HG02970 (cell line): ENCODE measurements around the gene CALHM1.
"Not testable (repeated sequence)": the region's sequence is repeated elsewhere in the genome, so short reads cannot be mapped to it uniquely, and the experiment has no call there.

Source experiments
- ATAC-seq: cut with Tn5 transposase; IDR thresholded peaks from one replicate; pipeline ENCODE4 v1.9.1; 2021; ENCODE audit warnings: mild to moderate bottlenecking, moderate library complexity, moderate number of reproducible peaks; ENCODE audit not compliant: unreplicated experiment, low FRiP score

Gene CALHM1

DNA sequence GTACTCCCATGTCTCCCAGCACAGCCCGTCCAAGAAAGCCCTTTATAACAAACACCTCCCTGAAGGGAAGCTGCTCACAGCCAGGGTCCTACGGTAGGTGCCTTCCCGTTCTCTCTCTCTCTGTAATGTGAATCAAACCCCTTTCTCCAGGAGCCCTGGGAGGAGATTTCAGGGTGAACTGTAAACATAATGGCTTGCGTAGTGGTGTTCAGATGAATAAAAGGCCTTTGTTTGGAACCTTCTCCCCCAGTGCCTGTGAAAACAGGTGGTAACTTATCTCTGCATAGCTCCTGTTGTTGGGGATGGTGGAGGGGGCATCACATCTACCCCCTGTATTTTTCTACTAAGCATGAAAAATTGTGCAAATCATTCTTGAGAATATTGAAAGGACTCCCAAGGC, 18.9 kb downstream of the CALHM1 start:
- ATAC-seq, result no peak

DNA sequence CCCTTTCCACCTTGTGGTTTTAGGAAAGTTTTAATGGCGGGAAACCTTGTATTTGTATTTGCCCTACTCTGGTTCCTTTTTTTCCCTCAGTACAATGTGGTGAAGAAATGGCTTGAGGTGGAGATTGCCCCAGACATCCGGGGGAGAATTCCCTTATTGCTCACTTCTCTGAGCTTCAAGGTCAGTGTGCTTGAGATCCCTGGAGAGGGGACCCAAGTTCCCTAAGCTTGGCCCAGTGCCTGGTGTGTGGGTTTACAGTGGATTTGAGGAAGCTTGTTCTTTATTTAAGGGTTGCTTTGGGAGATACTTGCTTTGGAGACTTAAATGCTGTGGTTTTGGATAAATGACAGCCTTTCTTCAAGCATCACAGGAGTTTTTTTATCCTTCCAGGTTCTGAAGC, 24.8 kb downstream of the CALHM1 start:
- no peak for ATAC-seq

DNA sequence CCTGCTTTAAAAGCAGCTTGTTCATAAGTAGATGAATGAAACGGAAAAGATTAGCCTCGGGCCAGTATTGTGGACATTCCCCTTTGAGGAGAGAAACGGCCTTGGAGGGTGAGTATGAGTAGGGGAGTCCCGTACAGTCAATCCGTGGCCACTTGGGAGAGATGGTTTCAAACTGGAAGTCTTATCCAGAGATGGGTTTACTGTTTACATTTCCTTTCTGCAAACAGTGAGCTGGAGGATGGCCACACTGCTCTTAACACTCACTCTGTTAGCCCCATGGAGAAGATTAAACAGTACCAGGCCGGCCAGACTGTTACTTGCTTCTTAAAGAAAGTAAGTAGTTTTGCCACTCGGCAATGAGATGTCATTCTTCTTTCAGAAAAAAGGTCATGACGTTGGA, 26.8 kb downstream of the CALHM1 start:
- no peak for ATAC-seq

DNA sequence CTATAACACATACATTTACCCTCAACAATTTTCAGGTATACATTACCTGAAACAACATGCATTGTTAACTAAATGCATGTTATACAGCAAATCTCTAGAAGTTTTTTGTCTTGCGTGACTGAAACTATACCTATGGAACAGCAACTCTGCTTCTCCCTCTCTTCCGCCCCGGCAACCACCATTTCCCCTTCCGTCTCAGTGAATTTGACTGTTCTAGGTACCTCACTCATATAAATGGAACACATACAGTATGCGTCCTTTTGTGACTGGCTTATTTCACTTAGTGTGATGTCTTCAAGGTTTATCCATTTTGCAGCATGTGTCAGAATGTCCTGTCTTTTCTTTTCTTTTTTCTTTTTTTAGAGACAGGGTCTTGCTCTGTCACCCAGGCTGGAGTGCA, 29.1 kb downstream of the CALHM1 start:
- ATAC-seq, result no peak

DNA sequence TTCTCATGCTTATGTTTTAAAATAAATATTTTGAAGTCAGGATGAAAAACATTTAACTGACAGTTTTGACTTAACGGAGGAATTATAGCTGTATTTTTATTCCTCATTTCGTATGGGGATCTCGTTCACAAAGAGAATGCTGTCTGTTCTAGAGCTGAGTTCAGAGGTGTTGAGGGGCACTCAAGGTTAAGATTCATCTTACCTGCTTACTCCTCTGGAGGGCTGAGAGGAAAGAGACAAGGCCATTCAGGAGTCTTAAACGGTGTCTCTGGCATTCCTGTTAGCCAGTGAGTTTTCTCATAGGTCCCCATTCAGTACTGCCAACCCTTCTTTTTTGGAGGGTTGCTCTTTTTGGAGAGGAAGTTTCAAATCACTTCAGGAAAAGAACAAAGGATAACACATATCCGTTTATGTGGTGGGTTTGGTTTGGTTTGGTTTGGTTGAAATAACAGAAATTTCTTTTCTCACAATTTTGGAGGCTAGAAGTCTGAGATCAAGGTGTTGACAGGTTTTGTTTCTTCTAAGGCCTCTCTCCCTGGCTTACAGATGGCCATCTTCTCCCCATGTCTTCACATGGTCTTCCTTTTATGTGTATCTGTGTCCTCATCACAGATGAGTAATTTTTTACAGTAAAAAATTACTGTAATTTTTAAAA, 29.6 kb downstream of the CALHM1 start:
- ATAC-seq, result no peak

DNA sequence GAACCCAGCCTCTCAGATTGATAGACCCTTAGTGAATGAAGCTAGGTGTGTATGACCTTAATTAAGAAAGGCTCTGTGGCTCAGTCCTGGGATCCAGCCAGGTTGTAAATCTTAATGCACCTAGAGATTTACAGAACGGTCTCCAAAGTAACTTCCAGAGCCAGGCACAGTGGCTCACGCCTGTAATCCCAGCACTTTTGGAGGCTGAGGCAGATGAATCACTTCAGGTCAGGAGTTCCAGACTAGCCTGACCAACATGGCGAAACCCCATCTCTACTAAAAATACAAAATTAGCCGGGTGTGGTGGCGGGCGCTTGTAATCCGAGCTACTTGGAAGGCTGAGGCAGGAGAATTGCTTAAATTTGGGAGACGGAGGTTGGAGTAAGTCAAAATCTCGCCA, 30.8 kb downstream of the CALHM1 start:
- ATAC-seq, result no peak

DNA sequence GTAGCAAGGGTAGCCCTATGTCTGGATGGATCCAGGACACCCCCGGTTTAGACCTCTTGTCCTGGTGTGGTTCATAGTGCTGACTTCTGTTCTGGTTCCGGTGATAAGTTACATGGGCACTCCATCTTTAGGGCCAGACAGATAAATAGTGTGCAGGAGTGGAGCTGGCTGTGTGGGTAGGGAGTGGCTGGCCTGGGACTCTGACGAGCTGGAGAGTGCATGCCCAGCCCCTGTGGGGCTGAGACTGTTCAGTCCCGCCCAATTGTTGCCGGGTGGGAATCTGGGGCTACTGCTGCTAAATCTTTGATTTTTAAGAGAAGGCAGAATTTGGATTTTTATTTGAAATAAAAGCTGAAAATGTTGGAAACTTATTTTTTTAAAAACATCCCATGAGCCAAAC, 35.0 kb downstream of the CALHM1 start:
- no peak for ATAC-seq

DNA sequence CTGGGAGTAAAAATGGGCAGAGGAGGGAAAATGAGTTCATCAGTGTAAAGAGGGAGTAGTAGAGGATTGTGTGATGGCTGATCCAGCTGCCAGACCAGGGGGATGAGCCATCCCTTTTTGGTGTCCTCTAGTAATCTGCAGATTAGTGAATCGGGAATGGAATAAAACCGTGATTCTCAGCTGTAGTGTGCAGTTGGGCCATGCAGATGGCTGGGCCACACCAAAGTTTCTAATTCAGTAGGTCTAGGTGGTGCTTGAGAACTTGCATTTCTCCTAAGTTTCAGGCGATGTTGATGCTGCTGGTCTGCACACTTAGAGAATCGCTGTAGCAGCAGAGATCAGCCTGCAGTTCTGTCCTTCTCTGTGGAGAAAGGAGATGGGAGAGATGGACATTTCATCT, 39.6 kb downstream of the CALHM1 start:
- no peak for ATAC-seq

DNA sequence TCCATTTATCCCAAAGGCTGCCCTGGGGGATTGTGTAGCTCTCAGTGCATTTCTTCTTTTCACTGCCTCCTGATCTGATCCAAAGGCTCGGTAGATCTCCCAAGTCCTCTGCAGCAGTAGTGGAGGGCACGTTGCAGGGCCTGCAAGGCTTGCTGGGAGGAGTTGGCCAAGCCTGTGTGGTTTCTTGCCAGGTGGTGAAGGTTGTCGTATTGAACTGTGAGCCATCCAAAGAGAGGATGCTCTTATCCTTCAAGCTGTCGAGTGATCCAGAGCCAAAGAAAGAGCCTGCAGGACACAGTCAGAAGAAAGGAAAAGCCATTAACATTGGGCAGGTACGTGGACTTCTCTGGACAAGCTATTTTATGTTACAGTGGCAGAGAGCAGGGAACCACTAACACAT, 41.1 kb downstream of the CALHM1 start:
- ATAC-seq, result no peak

DNA sequence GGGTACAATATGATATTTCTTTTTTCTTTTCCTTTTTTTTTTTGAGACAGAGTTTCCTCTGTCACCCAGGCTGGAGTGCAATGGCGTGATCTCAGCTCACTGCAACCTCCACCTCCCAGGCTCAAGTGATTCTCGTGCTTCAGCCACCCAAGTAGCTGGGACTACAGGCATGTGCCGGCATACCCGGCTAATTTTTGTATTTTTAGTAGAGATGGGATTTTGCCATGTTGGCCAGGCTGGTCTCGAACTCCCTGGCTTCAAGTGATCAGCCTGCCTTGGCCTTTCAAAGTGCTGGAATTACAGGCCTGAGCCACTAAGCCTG, 41.6 kb downstream of the CALHM1 start:
- ATAC-seq, result not testable (repeated sequence)

DNA sequence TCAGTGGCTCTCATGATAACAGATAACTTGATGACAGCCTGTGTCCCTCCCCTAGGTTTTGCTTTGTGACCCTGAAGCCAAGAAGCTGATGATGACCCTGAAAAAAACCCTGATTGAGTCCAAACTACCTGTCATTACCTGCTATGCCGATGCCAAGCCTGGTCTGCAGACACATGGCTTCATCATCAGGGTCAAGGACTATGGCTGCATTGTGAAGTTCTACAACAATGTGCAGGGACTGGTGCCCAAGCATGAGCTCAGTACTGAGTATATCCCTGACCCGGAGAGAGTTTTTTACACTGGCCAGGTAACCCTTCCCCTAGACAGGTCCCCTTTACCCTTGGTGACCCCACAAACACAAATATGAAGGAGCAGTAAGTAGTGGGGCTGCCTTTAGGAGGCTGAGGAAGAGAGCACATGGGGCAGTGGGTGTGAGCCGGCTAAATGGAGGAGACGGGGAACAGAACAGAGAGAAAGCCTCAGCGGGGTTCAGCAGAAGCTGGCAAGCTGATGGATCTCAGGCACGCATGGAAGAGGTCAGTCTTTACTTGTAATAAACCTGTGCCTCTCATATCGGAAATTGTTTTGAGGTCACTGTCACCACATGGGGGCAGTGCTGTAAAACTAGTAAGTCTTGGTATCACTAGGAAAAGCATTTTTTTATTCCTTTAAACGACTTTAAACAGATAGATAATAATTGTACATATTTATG, 42.1 kb downstream of the CALHM1 start:
- ATAC-seq, result no peak

DNA sequence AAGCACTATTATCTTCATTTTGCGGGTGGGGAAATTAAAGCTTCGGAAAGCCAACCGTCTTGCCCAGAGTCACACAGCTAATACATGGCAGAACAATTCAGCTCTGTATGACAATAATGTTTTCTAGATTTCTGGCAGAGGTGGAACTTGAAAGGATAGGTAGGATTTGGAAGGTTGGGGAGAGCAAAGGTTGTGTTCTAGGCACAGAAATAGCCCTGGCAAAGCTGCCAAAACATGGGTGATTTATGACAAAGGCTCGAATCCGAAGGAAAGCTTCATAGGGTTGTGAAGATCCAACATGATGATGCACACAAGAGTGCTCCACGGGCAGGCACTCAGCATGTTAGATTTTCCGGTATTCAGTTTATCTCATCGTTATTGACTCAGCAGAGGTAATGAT, 43.1 kb downstream of the CALHM1 start:
- ATAC-seq, result no peak

DNA sequence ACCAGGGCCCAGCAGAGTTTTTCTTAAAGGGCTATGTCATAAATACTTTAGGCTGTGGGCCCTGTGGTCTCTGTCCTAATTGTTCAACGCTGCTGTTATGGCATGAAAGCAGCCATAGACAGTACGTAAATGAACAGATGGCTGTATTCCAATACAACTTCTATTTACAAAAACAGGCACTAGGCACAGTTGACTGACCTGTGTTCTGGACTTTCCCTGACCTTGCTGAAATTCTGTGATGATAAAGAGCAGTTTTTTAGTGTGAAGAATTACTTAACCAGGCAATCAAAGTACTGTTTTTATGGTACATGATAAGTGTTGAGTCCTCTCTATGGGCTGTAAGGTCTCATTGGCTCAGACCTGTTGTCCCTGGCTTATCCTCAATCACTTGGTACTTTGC, 45.1 kb downstream of the CALHM1 start:
- ATAC-seq, result no peak
